ENCODE measurements around the gene ATF7.

ATF7 gene

GRCh38 chr12:53516758-53517455, 109.3 kb downstream of the ATF7 start:
- DNase-seq, result no peak

- no peak for DNase-seq
Measured at GRCh38 chr12:53515291-53515680, 110.9 kb downstream of the ATF7 start.

GRCh38 chr12:53514628-53515290, 111.4 kb downstream of the ATF7 start:
- peak; percentile 14 for DNase-seq

GRCh38 chr12:53513712-53514410, 112.3 kb downstream of the ATF7 start:
- DNase-seq, result no peak

- no peak for DNase-seq
Measured at GRCh38 chr12:53510181-53510812, 115.9 kb downstream of the ATF7 start.

- DNase-seq, result peak; percentile 75
Measured at GRCh38 chr12:53508534-53509170, 117.5 kb downstream of the ATF7 start.

- no peak for DNase-seq
Measured at GRCh38 chr12:53507603-53507885, 118.6 kb downstream of the ATF7 start.

GRCh38 chr12:53506881-53507602, 119.1 kb downstream of the ATF7 start, which contains the start of gene NPFF:
TSS of gene NPFF (minus strand) at chr12:53507484. CDS start at chr12:53507474, 10 bp downstream.
- no peak for DNase-seq

GRCh38 chr12:53506450-53506785, 119.8 kb downstream of the ATF7 start:
- no peak for DNase-seq

GRCh38 chr12:53505555-53506449, 120.4 kb downstream of the ATF7 start:
- no peak for DNase-seq

- no peak for DNase-seq
Measured at GRCh38 chr12:53505086-53505485, 121.1 kb downstream of the ATF7 start.

- no peak for DNase-seq
Measured at GRCh38 chr12:53504004-53504920, 121.9 kb downstream of the ATF7 start.

- DNase-seq, result no peak
Measured at GRCh38 chr12:53502983-53503728, 123.0 kb downstream of the ATF7 start.

- DNase-seq, result no peak
Measured at GRCh38 chr12:53502331-53502730, 123.9 kb downstream of the ATF7 start.

GRCh38 chr12:53501615-53502181, 124.5 kb downstream of the ATF7 start:
- DNase-seq, result no peak

- peak; percentile 98 for DNase-seq
Measured at GRCh38 chr12:53500776-53501614, 125.2 kb downstream of the ATF7 start, which contains the start of gene TARBP2. TSS of gene TARBP2 (plus strand) at chr12:53501283. CDS start at chr12:53501409, 126 bp downstream.

- DNase-seq, result no peak
Measured at GRCh38 chr12:53500142-53500775, 125.9 kb downstream of the ATF7 start.
